HEK293T (cell line): Measurements from ENCODE around the gene CYP1A2.

ENCODE experiments used
- BHLHE40 ChIP-seq: fragments of 450-650 bp; IDR thresholded peaks from 2 replicates; pipeline ENCODE4 v1.6.1; 2016; ENCODE audit warnings: mild to moderate bottlenecking, moderate library complexity, borderline replicate concordance
- CTBP1 ChIP-seq: fragments of 450-650 bp; IDR thresholded peaks from 2 replicates; pipeline ENCODE4 v1.6.1; 2016; ENCODE audit warnings: borderline replicate concordance
- ELF4 ChIP-seq: fragments of 450-650 bp; IDR thresholded peaks from 2 replicates; pipeline ENCODE4 v1.6.1; 2017; ENCODE audit warnings: antibody characterized with exemption
- FOXA1 ChIP-seq: fragments of 450-650 bp; IDR thresholded peaks from 2 replicates; pipeline ENCODE4 v1.6.1; 2016; ENCODE audit warnings: mild to moderate bottlenecking
- FOXK2 ChIP-seq: fragments of 450-650 bp; IDR thresholded peaks from 2 replicates; pipeline ENCODE4 v1.6.1; 2016; ENCODE audit warnings: mild to moderate bottlenecking
- FOXM1 ChIP-seq: fragments of 450-650 bp; IDR thresholded peaks from 2 replicates; pipeline ENCODE4 v1.6.1; 2017; ENCODE audit warnings: mild to moderate bottlenecking, borderline replicate concordance
- HDGF ChIP-seq: fragments of 450-650 bp; IDR thresholded peaks from 2 replicates; pipeline ENCODE4 v1.6.1; 2017; ENCODE audit warnings: antibody characterized with exemption, borderline replicate concordance
- L3MBTL2 ChIP-seq: fragments of 450-650 bp; conservative IDR thresholded peaks from 2 replicates; pipeline ENCODE4 v1.6.1; 2016; ENCODE audit warnings: mild to moderate bottlenecking
- LEF1 ChIP-seq: fragments of 450-650 bp; IDR thresholded peaks from 2 replicates; pipeline ENCODE4 v1.6.1; 2017; ENCODE audit warnings: mild to moderate bottlenecking, borderline replicate concordance
- NFRKB ChIP-seq: fragments of 450-650 bp; IDR thresholded peaks from 2 replicates; pipeline ENCODE4 v1.6.1; 2016; ENCODE audit warnings: mild to moderate bottlenecking, moderate library complexity
- SP1 ChIP-seq: fragments of 450-650 bp; IDR thresholded peaks from 2 replicates; pipeline ENCODE4 v1.6.1; 2017
- SUZ12 ChIP-seq: fragments of 450-650 bp; IDR thresholded peaks from 2 replicates; pipeline ENCODE4 v1.6.1; 2016; ENCODE audit warnings: mild to moderate bottlenecking
- TARDBP ChIP-seq: fragments of 450-650 bp; IDR thresholded peaks from 2 replicates; pipeline ENCODE4 v1.6.1; 2016
- ZNF384 ChIP-seq: fragments of 450-650 bp; IDR thresholded peaks from 2 replicates; pipeline ENCODE4 v1.6.1; 2016

DNA sequence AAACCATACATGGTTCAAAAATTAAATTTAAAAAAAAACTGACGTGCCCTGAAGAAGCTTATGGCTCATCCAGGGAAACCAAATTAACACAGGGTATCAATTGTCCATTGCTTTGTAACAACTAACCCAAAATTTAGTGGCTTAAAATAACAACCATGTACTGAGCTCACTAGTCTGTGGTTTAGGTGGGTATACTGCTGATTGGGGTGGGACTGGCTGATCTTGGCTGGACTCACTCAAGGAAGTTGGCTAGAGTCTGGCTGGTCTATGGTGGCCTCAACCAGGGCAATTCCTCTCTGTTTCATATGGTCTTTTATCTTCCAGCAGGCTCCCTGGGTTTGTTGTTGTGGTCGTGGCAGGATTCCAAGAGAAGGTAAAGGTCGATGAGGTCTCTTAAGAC is 38.8 kb upstream of the CYP1A2 start:
- no peak for TF ChIP-seq ZNF384
- TF ChIP-seq HDGF = no peak
- TF ChIP-seq FOXM1 = no peak
- TF ChIP-seq CTBP1 = no peak
- no peak for TF ChIP-seq NFRKB
- no peak for TF ChIP-seq SP1
- no peak for TF ChIP-seq BHLHE40
- TF ChIP-seq ELF4 = no peak
- TF ChIP-seq SUZ12 = no peak
- no peak for TF ChIP-seq LEF1
- TF ChIP-seq FOXA1 = no peak
- TF ChIP-seq FOXK2 = no peak
- no peak for TF ChIP-seq TARDBP
- TF ChIP-seq L3MBTL2 = no peak
